ENCODE results near the gene BIN1.
A peak's percentile ranks its signal among the peaks of the same experiment; 100 is the strongest.

BIN1 gene

DNA sequence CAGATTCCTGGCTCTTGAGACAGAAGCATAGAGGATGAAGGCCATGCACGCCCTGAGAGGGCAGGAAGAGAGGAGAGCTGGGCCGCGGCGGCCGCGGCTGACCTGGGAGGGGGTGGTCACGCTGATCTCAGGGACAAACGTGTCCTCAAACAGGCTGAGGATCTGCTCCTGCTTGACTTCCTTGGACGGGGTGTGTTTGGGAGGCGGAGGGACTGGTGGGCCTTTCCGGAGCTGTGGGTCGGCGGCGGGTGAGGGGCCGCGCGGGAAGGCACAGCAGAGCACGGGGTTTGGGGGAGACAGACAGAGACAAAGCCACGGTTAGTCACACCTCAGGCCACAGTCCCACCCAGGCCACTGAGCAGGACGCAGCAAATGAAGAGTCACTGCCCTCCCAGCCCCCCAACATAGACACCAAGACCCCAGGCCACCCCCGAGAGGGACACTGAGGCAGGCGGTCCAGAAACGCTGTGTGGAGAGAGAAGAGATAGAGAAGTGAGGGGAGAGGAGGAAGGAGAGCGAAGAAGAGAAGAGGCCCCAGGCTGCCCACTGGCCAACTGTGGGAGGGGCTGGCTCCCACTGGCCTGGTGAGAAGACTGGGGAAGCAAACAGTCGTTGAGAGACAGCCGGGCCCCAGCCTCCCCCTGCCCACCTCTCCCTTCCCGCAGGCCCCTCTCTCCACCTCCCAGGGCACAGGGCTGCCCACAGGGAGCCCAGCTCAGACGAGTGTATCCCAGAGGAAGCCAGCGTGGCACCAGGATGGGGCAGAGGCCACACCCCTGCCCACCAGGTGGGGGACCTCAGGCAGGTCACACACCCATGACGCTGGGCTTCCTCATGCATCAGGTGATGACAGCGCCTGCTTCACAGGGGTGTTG lies 49.3 kb downstream of the BIN1 start:
- DNase-seq, result no peak

DNA sequence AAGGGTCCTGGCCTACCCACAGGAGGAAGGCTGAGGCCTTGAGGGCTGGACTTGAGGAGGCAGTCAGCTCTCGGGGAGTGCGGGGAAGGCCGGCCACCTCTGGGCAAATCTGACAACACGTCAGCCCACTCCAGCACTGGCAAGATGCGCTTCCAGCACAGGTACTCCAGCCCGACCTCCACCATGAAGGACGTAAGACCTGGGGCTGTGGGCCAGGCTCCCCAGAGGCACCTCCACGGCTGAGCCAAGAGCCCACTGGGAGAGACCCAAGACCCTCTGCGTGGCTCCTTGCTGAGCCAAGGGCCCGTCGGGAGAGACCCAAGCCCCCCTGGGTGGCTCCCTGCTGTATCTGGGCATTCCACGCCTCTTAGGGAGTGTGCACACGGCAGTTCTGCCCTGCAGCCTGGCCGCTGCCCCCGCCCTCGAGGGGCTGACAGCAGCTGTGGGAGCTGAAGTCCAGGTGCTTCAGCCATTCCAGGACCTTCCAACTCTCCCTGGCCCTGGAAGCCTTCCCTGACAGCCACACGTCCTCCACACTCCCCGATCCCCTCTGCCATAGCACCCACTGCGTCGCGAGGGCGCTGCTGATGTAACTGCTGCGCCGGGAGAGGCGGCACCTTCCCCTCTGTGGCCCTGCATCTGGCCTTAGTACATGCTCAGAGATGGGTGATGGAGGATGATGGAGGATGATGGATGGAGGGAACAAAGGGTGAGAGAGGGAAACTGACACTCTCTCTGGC lies 50.2 kb downstream of the BIN1 start:
- no peak for DNase-seq

DNA sequence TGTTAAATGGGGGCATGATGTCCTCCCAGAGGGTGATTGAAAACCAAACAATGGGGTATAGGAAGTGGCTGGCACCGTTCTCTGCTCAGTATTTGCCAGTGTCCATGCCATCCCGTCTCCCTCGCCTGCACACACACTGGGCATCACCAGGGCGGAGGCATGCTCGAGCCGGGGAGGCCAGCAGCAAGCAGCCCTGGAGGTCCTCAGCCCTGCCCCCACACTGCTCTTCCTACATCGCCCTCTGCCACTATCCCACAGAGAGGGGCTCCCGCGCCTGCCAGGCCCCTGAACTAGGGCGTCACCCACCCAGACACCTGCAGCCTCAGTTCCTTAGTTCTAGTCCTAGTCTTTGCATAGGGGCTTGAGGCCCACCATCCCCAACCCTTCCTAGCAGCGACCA lies 50.9 kb downstream of the BIN1 start:
- DNase-seq, result no peak

DNA sequence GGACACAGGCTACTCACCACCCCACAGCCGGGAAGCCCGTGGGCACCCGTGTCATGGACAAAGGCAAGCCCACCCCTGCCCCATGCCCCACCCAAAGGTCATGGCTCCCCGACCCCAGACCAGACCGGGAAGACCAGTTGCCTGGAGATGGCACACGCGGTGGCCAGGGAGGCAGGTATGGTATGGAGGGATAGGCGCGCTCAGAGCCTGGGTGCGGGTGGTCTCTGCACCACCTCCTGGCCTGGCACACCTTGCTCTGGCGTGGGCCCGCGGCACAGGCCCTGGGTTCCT lies 51.2 kb downstream of the BIN1 start:
- no peak for DNase-seq

DNA sequence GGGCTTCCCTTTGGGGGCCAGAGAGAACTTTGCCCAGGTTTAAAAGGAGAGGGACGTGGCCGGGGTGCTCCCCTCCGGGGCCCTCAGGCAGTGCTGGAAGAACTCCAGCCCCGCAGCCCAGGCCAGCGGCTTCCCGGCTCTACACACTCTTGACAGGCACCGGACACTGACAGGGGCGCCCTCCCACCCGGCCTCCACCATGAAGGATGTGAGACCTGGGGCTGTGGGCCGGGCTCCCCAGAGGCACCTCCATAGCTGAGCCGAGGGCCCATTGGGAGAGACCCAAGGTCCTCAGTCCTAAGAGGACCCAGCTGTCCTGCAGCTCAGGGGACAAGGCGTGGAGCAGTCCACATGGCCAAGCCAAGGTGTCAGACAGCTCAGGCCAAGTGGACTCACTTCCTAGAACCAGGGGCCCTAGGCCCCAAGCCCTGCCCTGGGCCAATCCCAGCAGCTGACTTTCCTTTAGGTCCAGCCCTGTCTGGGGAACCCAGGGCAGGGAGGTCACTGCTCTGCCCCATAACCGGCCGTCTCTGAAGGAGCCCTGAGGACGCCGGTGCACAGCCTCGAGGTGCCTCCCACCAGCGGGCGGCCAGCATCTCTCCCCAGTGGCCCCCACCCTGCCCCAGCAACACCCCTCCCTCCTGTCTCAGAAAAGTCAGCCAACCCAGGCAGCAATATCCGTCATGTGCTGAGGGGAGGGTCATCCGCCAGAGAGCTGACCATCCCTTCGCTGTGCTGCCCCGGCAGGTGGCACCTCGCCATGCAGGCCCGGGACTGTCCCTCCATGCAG lies 51.8 kb downstream of the BIN1 start:
- no peak for DNase-seq

DNA sequence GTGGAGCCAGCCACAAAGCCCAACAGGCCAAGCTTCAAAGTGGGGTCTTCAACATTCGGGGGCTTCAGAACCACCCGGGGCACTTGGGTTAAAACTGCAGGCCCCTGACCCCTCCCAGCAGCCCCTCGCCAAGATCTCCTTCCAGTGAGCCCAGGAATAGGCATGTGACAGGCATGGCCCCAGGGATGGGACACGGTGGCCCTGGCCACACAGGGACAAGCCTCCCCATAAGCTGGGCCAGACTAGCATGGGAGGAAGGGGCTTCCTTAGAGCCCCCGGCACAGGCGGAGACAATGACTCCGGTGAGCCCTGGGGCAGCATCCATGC lies 52.4 kb downstream of the BIN1 start:
- no peak for DNase-seq

DNA sequence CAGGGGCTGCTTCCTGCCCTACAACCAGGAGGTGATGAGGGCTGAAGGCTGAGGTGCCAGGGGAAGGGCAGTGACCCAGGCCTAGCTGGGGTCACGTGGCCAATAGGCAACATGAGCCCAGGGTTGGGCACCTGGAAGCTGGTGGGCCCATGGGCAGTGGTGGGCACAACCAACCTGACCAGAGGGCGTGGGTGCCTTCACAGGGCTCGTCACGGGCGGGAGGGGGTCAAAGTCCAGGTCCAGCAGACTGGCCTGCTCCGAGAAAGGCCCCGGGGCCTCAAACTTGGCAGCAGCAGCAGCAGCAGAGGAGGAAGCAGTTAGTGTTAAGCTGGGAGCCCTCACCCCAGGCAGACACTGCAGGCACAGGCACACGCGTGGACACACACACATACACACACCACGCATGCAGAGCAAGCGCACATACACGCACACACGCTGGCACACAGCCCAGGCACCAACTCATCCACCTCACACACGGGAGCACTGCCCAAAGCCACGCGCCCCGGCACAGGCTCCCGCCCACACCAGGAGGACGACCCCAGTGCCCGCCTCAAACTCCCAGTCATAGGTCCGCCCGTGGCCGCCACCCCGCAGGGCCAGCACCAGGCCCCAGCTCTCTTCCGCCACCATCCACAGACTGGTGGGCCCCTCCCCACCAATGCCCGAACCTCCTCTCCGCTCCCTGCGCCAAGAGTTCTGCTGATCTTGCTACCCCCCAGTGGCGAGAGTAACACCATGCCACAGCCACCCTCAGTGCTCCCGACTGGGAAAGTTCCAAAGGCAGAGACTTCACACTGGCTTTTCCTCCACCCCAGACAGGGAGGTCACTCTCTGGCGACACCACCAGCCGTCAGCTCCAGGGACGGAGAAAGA lies 53.0 kb downstream of the BIN1 start:
- DNase-seq, result no peak

DNA sequence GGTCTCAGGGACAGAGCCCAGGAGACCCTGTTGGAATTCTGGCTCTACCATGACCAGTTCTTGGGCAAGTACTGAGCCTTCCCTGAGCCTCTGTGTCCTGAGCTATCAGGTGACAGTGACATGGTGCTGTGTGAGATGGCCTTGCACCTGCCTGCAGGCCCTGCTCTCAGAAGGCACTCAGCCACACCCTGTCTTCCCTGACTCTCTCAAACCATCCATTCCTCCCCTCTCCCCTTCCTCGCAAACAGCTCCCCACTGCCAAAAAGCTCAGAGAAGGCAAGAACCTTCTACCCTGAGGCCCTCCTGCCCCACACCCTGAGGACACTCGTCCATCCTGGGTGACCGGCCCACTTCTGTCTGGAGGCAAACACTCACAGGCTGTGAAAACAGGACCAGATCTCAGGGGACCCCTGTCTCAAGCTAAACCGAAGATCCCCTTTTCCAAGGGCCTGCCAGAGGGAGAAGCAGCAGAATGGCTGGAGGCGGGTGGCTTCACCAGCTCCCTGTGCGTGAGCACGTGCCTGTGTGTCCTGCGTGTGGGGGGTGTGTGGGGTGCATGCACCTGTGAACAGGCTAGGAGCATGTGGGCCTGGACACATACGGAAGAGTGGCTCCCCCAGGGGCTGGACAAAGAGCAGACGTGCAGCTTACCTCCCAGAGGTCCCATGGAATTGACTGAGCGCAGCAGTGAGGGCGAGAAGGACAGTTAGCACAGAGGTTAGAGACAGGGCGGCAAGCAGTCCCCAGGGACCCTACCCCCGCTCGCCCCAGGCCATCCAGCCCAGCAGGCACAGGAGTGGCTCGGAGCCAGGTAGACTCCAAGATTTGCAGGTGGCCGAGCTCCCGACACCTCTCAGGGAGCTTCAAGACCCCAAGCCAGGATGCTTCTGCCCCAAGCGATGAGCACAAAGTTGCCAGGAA lies 53.9 kb downstream of the BIN1 start:
- DNase-seq, result no peak

DNA sequence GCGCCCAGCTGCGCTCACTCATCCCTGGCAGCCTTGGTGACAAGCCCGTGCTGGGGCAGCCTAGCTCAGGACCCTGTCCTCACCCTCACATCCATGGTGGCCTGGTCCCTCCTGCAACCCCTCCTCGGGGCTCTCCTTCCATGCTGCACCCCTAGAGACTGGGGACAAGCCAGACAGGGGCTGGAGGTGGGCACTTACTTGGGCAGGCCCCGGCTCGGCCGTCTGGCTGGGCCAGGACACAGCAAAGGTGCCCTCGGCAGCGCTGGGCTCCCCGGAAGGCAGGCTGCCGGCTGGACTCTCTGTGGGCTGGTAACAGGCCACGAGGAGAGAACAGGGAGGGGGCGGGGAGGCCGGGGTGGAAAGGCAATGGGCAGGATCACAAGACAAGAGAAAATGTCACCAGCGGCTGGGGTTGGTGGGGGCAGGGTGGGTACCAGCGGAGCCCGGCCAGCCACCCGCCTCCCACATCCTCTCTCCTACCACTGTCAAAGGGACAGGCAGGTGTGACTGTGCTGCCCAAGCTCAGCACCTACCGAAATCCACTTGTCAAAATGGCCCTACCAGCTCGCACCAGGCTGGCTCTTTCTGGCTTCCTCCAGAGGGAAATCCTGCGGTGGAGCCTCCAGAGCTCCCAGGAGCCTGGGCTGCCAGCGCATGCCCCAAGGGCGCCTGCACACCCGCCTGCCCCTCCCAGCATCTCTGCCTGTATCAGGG lies 54.7 kb downstream of the BIN1 start:
- DNase-seq, result no peak

DNA sequence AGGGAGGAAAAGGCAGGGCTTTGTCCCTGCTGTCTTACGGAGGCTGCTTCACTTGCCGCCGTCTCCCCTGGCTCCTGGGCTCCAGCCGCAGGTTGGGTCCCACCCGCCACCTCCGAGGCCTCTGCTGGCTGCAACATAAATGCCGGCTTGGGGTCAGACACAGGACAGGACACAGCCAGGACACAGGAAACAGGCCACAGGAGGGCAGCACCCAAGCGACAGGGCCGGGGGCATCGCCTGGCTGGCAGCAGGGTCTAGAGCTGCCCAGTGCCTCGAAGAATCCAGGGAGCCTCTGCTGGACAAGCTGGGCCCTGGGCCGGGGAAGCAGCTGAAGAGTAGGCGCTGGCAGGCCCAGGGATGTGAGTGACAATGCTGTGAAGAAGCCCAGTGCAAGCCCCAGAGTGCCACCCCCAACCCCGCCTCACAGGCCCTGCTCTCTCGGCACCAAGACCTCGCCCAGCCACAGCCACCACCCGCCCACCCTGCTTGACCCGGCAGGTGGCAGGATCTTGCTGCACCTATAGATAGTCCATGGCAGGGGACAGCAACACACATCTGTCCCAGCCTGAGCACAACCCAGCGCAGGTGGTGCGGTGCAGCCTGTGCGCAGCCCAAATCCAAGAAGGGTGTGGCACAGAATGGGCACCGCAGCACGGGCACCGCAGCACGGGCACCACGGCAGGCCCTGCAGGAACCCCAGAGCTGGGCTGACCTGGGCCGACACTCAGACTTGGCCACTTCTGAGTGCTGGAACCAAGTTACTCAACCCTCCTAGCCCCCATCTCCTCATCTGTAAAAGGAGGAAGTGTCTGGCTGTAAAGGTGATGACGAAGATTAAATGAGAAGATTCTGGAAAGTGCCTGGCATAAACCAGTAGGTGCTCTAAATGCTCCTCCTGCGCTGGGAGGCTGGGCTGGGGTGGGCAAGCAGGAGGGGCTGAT lies 55.6 kb downstream of the BIN1 start:
- DNase-seq, result no peak

DNA sequence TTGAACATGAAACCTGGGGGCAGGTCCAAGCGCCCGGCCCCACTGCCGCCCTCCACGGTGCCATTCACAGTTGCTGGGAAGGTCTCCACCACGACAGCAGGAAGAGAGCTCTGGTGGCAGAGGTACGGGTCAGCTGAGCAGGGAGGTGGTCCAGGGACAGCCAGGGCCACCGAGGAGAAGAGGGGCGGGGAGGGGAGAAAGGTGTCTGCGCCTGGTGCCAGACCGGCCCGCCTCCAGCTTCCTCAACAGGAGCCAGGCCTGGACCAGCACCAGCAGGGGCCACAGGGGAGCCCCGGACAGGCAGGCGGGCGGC lies 56.2 kb downstream of the BIN1 start:
- DNase-seq, result no peak

DNA sequence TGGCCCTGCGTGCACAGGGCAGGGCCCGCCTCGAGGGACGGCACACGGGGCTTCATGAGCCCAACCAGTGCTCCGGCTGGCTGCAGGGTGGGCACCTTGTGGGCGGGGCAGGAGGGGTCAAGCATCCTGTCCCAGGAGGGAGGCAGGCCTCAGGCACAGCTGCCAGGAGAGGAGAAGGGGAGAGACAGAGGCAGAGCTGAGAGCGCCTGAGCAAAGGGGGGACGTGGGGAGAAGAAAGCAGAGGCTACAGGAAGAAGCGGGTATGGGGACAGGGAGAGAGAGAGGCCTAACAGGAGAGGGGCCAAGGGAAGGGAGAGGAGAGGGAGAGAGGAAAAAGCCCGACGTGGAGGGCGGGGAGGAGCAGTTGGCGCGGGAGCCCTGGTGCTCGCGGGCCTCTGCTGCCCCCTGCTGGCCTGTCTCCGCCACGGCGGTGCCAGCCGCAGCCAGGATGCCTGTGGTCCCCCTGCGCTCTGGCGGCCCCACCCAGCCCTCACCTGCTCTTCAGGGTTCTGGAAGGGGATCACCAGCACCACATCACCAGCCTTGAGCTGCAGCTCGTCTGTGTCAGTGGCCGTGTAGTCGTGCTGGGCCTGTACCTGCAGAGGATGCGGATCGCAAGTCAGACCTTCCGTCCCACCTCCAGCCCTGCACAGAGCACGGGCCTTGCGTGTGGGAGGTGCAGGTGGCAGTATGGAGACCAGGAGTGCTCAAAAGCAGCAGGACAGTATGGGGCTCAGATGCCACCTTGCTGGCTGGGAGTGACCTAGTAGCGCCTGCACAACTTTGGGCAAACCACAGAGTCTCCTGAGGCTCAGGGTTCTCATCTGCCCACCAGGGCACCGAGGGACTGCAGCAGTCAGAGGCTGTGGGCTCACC lies 56.8 kb downstream of the BIN1 start:
- DNase-seq, result peak; percentile 60

DNA sequence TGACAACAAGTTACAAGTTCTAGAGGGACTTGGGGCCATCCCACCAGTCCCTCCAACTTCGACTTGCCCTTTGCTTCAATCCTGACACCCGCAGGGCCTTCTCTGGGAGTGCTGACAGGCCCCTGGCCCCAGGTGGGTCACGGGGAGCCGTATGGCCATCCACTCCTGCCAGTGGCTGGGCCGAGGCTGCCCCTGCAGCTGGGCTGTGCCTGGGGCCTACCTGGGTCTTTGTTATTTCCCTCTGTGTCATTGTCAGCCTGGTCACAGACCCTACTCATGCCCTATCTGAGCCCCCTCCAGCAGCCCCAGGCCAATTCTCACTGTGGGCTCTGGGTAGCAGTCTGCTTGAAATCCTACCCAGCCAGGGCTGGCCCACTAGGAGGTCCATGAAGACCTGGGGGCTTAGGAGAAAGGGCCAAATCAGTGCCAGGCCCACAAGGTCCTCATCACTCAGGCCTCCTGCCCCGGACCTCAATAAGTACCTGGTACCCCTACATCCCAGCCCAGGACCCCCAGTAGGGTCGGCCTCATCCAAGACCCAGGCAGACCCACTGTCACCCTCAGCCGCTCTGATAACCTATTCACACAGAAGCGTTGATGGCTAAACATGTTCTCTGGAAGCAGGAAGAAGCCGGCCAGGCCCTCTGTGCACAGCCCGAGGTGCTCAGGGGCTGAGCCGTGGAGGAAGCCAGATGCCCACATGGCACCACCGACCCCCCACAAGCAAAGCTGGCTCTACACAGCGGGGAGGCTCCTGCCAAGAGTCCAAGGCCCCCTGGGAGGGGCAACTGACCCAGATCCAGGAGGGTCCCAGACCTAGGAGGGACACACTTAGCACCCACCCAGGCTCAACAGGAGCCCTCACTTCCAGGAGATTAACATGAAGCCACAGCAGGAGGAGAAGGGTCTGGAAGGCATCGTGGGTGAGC lies 57.7 kb downstream of the BIN1 start:
- DNase-seq, result no peak

DNA sequence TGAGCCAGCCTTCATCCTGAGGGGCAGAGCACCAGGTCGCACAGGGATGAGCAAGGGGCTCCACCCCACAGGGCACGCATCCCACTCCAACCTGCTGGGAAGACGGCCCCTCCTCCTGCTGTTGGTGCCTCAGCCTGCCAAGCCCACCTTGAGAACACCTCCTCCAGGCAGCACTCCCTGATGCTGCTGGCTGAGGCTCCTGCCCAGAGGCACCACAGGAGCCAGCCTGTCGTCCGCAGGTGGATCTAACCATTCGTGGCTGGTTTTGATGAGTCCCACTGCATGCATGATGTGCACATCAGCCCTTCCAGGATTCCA lies 58.4 kb downstream of the BIN1 start:
- DNase-seq, result no peak

DNA sequence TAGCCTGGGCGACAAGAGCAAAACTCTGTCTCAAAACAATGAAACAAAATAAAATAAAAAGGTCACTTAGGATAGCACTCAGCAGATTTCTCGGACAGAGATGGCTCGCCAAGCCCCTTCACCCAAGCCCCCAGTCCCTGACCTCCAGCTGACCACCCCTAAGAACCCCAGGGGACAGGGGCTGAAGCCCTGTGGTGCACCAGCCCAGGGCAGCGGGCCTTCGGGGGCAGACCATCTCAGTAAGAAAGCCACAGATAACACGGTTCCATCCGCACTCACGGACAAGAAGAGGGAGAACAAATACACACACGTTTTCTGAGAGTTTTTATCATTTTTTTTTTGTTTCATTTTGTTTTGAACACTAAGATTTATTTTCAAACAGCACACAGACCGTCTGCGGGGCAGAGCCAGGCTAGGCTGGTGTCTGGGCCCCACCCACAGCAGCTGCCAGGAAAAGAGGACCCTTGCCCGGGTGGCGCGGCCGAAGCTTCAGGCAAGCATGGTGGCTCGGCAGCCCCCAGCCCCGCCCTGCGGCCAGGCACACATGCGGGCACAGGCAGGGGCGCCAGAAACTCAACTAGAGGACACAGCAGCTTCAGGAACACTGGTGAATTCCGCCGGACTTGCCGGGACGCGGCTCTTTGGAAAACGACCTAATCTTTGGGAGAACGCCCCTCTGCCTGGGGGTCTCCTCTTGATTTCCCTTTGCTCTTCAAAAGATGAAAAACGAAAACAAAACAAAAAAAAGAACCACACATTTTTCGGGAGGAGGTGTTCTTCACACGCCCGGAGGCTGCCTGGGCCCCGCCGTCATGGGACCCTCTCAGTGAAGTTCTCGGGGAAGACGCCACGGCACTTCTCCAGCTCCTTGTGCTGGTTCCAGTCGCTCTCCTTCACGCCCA lies 59.0 kb downstream of the BIN1 start:
- DNase-seq, result no peak

DNA sequence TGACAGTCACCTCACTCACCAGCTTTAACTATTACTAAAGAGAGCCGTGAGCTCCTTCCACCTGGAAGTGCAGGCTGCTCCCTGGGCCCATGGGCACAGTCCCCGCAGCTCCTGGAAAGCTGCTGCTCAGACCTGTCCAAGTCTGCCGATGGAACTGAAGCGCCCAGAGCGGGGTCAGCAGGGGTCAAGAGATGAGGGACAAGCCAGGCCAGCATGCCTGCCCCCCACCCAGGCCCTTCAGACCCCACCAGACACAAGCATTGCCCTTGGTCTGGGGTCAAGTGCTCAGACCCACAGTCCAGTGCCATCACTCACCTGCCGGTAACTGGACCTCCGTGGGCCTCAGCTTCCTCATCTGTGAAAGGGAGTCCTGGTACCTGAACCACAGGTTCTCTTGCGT lies 59.9 kb downstream of the BIN1 start:
- no peak for DNase-seq

DNA sequence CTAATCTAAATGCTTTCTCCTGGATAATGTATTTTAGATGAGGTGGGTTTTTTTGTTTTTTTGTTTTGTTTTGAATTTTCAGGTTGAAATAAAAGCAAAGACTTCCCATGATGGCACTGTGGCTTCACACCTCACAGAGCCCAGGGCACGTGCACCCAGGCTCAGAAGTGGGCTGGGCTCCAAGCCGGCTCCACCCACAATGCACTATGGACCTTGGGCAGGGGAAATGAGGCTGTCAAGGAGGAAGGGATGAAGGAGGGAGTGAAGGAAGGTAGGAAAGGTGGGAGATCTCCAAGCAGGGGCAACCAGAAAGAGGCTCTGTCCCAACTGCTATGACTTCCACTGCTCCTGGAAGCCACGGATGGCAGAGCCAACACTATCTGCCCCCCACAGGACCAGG lies 60.4 kb downstream of the BIN1 start:
- no peak for DNase-seq
